Measurements from ENCODE around the gene GTF2IRD1. TPM values are rescaled to one million over a fixed set of nuclear protein-coding genes. Genes with fewer than 3 reads are reported as not detected.

The GTF2IRD1 gene
- total and polyA plus RNA-seq, 2 of the 4 experiments (the other 2 are of a cell fraction) = 4.1 to 21.9 TPM

DNA sequence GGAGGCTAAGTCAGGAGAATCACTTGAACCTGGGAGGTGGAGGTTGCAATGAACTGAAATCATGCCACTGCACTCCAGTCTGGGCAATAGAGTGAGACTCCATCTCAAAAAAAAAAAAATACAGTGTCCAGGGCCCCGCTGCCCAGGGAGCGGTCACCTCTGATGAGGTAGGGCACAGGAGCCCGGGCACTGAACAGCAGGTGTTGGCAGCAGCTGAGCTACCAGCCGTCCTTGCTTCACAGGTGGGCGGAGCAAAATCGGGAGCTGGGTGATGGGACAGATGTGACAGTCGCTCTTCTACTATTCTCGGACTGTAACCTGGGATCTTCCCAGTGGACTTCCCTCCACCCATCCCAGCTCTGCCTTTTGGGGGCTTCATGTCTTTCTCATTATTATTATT, 49.4 kb downstream of the GTF2IRD1 start:
- Histone ChIP-seq H4K8ac (ENCODE audit: low read depth in 2 of 2, low read length in 2 of 2) (no peak overlapping the region), H2BK120ac (ENCODE audit: low read depth, low read length) (no peak overlapping the region), H2AFZ (replicated peaks; ENCODE audit: low read length, poor library complexity) (no peak overlapping the region), H2AK5ac (ENCODE audit: low read depth, low read length) (no peak overlapping the region), H2BK5ac (ENCODE audit: low read depth, low read length, poor library complexity, severe bottlenecking) (no peak overlapping the region), H3K4me2 (ENCODE audit: low read depth, low read length) (no peak overlapping the region), H3K56ac (ENCODE audit: extremely low read depth, insufficient read depth, low read length) (no peak overlapping the region), H3K18ac (ENCODE audit: low read depth, low read length) (no peak overlapping the region), H3K23ac (ENCODE audit: low read depth, low read length) (no peak overlapping the region), H3K27me3 (ENCODE audit: control insufficient read depth, insufficient read depth, low read length) (no peaks in the 10 kb centered on the region), H3K9ac (ENCODE audit: low read depth, low read length) (no peak overlapping the region), H3K4me3 (ENCODE audit: insufficient read depth, low read depth, low read length) (no peak overlapping the region), H3K4me1 (ENCODE audit: control insufficient read depth, insufficient read depth, low read length) (peaks cover 18% of the 10 kb centered on the region), H3K4ac (ENCODE audit: low read depth, low read length) (no peak overlapping the region), H4K5ac (ENCODE audit: low read depth, low read length) (no peak overlapping the region), H2AK9ac (replicated peaks; ENCODE audit: low read depth, low read length, poor library complexity) (no peak overlapping the region), H3K14ac (replicated peaks; ENCODE audit: low read depth, low read length) (no peak overlapping the region), H3K36me3 (ENCODE audit: control insufficient read depth, insufficient read depth, low read length) (peaks cover 4% of the 10 kb centered on the region), H2BK15ac (ENCODE audit: low read depth, low read length) (no peak overlapping the region), H4K20me1 (ENCODE audit: insufficient read depth, low read length) (peaks cover 59% of the 10 kb centered on the region), H3K27ac (ENCODE audit: insufficient read depth, low read length) (no peak overlapping the region), H3K9me1 (ENCODE audit: insufficient read depth, low read length) (peaks cover 23% of the 10 kb centered on the region), H3K9me3 (ENCODE audit: control insufficient read depth, insufficient read depth, low read length) (no peaks in the 10 kb centered on the region), H4K91ac (ENCODE audit: insufficient read depth, low read depth, low read length) (no peak overlapping the region), H3K79me1 (ENCODE audit: low read depth in 1 of 2, low read length in 2 of 2) (peaks cover 35 to 87% of the 10 kb centered on the region in 2 experiments), H2BK20ac (ENCODE audit: low read depth, low read length) (no peak overlapping the region)
- ChIA-PET CTCF (no interaction called here), POLR2A (ENCODE audit: unreplicated experiment) (no interaction called here)
- DNase-seq (no peak), ATAC-seq (ENCODE audit: low read depth) (no peak)
- TF ChIP-seq FOS (IDR thresholded peaks at IDR 0.05; ENCODE audit: low read depth, low read length) (no peak), SMC3 (IDR thresholded peaks at IDR 0.05; ENCODE audit: low read depth, low read length) (no peak), NFE2L2 (IDR thresholded peaks at IDR 0.05; ENCODE audit: low read depth, low read length) (no peak), MAFK (IDR thresholded peaks at IDR 0.05; ENCODE audit: low read depth, low read length) (no peak), MXI1 (IDR thresholded peaks at IDR 0.05; ENCODE audit: borderline replicate concordance, low read depth, low read length) (no peak), BHLHE40 (IDR thresholded peaks at IDR 0.05; ENCODE audit: low read depth, low read length) (no peak), RFX5 (IDR thresholded peaks at IDR 0.05; ENCODE audit: low read depth, low read length) (no peak), RAD21 (IDR thresholded peaks at IDR 0.05; ENCODE audit: low read length) (no peak), RCOR1 (IDR thresholded peaks at IDR 0.05; ENCODE audit: insufficient replicate concordance, low read length) (no peak), CEBPB (IDR thresholded peaks at IDR 0.05; ENCODE audit: low read depth, low read length) (no peak), CHD1 (IDR thresholded peaks at IDR 0.05; ENCODE audit: low read depth, low read length) (no peak), POLR2A (IDR thresholded peaks at IDR 0.05; ENCODE audit: low read depth, low read length) (no peak)
- TF ChIP-seq, protein P1, sequence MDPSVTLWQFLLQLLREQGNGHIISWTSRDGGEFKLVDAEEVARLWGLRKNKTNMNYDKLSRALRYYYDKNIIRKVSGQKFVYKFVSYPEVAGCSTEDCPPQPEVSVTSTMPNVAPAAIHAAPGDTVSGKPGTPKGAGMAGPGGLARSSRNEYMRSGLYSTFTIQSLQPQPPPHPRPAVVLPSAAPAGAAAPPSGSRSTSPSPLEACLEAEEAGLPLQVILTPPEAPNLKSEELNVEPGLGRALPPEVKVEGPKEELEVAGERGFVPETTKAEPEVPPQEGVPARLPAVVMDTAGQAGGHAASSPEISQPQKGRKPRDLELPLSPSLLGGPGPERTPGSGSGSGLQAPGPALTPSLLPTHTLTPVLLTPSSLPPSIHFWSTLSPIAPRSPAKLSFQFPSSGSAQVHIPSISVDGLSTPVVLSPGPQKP (IDR thresholded peaks at IDR 0.05; ENCODE audit: borderline replicate concordance, low read depth, low read length) = no peak
- TF ChIP-seq, protein P2, sequence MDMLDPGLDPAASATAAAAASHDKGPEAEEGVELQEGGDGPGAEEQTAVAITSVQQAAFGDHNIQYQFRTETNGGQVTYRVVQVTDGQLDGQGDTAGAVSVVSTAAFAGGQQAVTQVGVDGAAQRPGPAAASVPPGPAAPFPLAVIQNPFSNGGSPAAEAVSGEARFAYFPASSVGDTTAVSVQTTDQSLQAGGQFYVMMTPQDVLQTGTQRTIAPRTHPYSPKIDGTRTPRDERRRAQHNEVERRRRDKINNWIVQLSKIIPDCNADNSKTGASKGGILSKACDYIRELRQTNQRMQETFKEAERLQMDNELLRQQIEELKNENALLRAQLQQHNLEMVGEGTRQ (IDR thresholded peaks at IDR 0.05; ENCODE audit: low read depth, low read length) = no peak
- TF ChIP-seq, protein P3, sequence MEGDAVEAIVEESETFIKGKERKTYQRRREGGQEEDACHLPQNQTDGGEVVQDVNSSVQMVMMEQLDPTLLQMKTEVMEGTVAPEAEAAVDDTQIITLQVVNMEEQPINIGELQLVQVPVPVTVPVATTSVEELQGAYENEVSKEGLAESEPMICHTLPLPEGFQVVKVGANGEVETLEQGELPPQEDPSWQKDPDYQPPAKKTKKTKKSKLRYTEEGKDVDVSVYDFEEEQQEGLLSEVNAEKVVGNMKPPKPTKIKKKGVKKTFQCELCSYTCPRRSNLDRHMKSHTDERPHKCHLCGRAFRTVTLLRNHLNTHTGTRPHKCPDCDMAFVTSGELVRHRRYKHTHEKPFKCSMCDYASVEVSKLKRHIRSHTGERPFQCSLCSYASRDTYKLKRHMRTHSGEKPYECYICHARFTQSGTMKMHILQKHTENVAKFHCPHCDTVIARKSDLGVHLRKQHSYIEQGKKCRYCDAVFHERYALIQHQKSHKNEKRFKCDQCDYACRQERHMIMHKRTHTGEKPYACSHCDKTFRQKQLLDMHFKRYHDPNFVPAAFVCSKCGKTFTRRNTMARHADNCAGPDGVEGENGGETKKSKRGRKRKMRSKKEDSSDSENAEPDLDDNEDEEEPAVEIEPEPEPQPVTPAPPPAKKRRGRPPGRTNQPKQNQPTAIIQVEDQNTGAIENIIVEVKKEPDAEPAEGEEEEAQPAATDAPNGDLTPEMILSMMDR (conservative IDR thresholded peaks at IDR 0.05; ENCODE audit: low read depth, low read length) = no peak
- dilution Hi-C loops (cut with HindIII; ENCODE audit: low sequenced_read_pairs, unreplicated experiment) = no loop called here
- intact Hi-C loops (cut with micrococcal nuclease) = no loop called here
- 94% methylated on average over 3 of the region's 8 CpGs; no CpG with 5 or more reads in 1 of the 2 experiments for WGBS, 2 experiments (ENCODE audit: extremely low coverage in 2 of 2, insufficient read length in 1 of 2)
- in situ Hi-C loops (cut with MboI; ENCODE audit: low sequenced_read_pairs) = no loop called here
- BruUV-seq (replicated peaks) = no TSS peak

Data from IMR-90 (cell line).